CD4-positive, alpha-beta T cell treated with Interleukin-6 at 100 ng/mL for 8 hours (primary cell): ENCODE data around the gene EDEM2.
"Not testable (repeated sequence)": the region's sequence is repeated elsewhere in the genome, so short reads cannot be mapped to it uniquely, and the experiment has no call there.

Experiments used
- DNase-seq: peaks from one replicate; pipeline ENCODE4 v3.0.0-alpha.2; 2020; ENCODE audit warnings: mixed read lengths, low spot score

EDEM2 gene, protein sequence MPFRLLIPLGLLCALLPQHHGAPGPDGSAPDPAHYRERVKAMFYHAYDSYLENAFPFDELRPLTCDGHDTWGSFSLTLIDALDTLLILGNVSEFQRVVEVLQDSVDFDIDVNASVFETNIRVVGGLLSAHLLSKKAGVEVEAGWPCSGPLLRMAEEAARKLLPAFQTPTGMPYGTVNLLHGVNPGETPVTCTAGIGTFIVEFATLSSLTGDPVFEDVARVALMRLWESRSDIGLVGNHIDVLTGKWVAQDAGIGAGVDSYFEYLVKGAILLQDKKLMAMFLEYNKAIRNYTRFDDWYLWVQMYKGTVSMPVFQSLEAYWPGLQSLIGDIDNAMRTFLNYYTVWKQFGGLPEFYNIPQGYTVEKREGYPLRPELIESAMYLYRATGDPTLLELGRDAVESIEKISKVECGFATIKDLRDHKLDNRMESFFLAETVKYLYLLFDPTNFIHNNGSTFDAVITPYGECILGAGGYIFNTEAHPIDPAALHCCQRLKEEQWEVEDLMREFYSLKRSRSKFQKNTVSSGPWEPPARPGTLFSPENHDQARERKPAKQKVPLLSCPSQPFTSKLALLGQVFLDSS

DNA sequence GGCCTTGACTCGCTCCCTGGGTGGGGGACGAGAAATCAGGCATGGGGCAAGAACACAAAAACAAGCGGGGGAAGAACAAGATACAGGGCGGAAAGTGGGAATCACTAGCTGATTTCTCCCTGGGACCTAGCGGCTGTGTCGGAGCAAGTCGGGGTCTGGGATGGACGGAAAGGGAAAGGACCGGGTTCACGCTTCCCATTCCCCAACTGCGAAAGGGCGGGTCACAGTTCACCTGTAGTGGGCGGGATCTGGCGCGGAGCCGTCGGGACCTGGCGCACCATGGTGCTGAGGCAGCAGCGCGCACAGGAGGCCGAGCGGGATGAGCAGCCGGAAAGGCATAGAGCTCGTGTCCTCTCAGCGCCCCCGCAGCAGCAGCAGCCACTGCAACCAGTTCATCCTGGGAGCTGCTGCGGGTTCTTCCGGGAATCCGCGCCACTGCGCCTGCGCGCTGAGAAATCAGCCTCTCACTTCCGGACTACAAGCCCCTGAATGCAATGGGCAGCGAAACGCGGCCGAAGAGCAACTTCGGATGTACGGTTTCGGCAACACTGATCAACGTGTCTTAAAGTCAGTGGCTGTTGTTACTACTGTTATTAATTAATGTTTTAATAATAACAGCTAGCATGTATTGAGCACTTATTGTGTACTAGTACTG is at the start of gene EDEM2:
Gene EDEM2, minus strand, starts transcription at position 417 of the 655 bp plus-strand sequence. Its CDS starts 78 bp downstream, at position 339.
- peak; percentile 95 for DNase-seq

DNA sequence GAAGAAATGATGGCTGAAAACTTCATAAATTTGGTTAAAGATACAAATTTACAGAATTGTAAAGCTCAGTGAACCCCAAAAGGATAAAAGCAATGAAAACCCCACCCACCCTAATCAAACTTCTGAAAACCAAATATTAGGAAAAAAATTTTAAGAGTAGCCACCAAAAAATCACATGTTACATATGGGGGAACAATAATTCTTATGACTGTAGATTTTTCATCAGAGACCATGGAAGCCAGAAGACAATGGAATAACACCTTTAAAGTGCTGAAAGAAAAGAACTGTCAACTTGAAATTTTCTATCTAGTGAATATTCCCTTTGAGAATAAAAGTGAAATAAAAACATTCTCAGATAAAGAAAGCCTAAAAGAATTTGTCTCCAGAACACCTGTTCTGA is 49.2 kb upstream of the EDEM2 start:
- no peak for DNase-seq

DNA sequence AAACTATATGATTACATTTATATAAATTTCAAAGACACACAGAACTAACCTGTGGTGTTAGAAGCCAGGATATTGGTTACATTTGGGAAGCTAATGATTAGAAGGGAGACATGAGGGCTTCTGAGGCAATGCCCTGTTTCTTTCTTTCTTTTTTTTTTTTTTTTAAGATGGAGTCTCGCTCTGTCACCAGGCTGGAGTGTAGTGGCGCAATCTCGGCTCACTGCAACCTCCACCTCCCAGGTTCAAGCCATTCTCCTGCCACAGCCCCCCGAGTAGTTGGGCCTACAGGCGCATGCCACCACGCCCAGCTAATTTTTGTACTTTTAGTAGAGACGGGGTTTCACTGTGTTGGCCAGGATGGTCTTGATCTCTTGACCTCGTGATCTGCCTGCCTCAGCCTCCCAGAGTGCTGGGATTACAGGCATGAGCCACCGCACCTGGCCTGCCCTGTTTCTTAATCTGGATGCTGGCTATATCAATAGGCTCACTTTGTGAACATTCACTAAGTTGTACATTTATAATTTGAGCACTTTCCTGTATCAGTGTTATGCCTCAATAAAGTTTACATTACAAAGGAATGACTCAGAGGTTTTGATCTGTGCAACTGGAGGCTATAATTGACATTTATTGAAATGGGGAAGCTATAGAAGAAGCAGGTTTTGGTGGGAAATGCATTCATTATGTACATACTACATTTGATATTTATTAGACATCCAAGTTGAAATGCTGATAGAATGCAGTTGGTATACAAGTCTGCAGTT is 46.1 kb upstream of the EDEM2 start:
- DNase-seq, result not testable (repeated sequence)

DNA sequence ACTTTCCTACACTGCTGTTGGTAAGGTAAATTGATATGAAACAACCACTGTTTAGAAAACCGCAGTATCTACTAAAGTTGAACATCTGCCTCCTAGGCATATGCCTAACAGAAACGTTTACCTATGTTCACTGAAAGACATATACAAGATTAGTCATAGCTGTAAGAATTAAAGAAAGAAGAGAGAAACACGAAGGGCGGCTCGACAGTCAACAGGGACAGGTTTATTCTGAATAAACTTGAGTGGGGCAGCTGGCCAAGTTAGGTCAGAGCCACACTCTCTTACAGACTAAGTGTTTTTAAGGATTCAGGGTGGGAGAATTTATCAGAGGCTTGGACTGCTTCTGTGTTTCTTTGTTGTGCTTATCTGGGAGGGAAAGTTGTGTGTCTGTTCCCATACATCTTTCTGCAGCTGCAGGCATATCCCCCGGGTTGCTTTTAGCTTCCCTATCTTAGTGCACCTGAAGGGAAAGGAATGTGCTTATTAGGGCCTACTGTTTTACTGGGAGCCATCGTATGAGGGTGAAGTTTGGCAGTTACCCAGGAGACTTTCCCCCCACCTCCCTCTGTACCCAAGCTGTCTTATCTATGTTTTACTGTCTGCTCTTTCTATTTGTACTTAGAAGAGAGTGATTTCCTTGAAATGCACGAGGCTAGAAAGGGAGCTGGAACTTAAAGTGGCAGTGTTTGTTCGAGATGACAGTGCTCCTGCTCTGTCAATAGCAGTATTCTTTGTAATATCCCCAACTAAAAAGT is 45.2 kb upstream of the EDEM2 start:
- DNase-seq, result no peak

DNA sequence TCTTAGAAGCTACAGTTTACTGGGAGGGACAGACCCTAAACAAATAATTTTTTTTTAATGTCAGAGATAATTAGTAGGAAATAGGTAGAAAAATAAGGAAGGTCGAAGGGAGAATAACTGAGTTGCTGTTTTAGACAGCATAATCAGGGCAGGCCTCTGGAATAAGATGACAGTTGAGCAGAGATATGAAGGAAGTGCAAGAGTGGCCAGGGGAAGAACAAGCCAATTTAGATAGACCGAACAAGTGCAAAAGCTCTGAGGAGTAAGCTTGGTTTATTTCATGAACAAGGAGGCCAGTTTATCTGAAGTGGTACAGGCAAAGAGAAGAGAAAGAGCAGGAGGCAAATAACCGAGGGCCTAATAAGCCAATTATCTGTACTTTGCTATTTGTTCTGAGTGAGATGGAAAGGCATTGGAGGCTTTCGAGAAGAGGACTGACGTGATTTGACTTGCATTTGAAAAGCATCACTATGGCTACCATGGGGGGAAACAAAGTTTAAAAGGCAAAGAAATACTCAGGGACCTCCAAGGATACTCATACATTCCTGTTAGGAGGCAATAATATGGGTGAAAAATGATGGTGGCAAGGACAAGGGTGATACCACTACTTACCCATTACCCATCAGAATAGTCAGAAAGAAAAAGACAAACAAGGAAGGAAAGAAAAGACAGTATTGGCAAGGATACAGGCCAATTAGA is 44.4 kb upstream of the EDEM2 start:
- no peak for DNase-seq

DNA sequence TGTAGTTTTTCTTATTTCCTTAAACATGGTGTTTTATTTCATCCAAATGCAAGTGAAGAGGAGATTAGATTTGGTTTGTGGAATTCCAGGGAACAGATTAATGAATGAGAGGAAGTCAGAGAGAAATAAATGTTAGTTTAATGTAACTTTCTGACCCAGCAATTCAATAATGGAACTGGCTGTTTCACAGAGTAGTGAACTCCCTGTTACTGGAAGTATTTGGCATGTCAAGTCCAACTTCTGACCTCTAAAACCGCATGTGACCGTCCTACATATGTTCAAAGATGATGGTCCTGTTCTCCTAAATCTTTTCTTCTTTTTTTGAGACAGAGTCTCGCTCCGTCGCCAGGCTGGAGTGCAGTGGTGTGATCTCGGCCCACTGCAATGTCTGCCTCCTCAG is 43.4 kb upstream of the EDEM2 start:
- DNase-seq, result no peak

DNA sequence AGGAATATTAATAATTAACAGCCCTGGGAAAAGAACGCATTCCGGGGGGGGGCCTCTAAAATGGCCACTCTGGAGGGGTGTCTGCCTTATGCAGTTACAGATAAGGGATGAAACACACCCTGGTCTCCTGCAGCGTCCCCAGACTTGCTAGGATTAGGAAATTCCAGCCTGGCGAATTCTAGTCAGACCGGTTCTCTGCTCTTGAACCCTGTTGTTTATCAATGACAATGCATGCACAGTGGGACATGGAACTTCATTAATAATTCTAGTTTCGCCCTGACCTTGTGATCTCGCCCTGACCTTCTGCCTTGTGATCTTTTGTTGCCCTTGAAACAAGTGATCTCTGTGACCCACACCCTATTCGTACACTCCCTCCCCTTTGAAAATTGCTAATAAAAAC is 42.1 kb upstream of the EDEM2 start:
- DNase-seq, result not testable (repeated sequence)

DNA sequence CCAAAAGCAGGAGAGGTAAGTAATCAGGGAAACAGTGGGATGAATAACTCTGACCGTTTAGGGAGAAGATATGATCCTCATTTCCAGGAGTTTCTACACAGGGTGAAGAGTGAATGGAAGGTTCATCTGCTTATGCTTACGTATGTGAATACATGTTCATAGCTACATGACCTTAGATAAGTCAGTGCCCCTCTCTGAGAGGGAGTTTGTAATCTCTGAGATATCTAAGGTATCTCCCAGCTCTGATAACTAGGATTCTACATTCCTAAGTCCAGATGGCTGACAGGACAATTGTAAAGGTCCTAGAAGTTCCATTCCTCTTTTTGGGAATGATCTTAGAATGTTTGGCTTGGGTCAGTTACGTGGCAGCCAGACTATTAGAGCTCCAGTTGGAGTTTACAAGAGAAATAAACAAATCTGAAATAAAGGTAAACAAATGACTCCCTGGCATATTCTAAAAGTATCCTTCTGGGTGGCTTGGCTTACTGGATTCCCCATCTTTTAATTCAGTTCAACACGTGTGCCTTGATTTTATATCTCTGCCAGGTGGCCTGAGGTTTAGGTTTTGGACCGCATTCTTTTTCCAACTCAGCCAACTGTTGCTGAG is 40.6 kb upstream of the EDEM2 start:
- DNase-seq, result no peak

DNA sequence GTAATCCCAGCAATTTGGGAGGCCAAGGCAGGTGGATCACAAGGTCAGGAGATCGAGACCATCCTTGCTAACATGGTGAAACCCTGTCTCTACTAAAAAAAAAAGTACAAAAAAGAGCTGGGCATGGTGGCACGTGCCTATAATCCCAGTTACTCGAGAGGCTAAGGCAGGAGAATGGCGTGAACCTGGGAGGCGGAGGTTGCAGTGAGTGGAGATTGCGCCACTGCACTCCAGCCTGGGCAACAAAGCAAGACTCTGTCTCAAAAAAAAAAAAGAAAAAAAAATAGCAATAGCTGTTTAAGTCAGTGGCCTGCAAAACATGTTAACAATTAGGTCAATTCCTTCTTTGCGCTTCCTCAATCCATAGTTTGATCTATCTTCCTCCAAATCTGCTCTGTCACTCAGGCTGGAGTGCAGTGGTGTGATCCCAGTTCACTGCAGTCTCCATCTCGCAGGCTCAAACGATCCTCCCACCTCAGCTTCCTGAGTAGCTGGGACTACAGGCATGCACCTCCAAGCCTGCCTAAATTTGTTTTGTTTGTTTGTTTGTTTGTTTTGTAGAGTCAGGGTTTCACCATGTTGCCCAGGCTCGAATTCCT is 39.7 kb upstream of the EDEM2 start:
- not testable (repeated sequence) for DNase-seq

DNA sequence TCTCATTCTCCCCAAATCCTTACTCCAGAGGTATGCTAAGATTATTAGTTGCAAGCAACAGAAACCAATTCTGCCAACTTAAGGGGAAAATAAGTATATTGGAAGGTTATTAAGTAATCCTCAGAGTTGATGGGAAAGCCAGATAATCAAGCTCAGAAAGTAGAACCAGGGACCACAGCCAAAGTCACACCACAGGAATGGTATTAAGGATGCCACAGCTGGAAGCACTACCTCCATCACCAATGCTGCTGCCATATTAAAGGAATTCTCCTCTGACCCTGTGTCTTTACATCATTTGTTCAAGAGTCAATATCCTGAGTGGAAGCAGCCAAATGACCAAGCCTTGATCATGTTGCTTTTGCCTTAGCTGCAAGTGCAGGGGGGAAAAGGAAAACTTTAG is 34.6 kb upstream of the EDEM2 start:
- no peak for DNase-seq

DNA sequence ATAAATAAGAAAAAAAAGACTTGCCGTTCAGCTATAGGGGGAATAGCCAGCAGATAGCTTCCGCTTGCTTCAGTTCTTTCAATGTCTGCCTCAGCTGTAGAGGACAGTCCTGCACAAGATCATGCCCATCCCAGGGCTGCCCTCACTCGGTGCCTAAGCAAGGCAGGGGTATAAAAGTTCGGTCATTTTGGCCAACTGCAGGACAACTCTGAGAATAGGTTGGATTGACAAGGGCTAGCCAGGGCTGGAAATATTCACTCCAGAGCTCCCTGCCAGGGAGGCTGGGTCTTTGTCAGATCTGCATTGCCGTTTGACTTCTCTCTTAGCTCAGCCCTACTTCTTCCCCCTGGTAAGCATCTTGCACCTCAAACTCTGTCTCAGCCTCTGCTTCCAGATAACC is 33.1 kb upstream of the EDEM2 start:
- DNase-seq, result no peak

DNA sequence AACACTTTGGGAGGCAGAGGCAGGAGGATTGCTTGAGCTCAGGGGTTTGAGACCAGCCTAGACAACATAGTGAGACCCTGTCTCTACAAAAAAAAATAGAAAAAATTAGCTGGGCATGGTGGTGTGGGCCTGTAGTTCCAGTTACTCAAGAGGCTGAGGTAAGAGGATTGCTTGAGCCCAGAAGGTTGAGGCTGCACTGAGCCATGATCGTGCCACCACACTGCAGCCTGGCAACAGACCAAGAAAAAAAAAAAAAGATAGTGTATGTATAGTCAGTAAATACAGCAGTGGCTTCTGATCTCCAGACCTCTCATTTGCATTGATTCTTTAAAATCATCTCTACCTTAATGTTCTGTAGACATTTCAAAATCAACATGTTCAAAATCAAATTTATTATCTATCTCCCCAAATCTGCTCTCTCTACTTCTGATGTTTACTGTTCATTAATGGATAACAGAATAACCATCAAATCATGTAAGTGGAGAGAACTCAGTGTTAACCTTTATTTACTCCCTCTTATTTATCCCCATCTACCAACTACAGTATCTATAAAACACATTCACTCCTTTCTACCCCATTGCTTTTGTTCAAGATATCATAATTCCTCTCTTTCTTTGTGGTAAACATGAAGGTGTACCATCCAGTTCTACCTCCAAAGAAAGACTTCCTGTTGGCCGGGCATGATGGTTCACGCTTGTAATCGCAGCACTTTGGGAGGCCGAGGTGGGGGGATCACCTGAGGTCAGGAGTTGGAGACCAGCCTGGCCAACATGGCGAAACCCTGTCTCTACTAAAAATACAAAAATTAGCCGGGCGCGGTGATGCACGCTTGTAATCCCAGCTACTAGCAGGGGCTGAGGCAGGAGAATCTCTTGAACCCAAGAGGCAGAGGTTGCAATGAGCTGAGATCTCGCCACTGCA is 32.4 kb upstream of the EDEM2 start:
- no peak for DNase-seq

DNA sequence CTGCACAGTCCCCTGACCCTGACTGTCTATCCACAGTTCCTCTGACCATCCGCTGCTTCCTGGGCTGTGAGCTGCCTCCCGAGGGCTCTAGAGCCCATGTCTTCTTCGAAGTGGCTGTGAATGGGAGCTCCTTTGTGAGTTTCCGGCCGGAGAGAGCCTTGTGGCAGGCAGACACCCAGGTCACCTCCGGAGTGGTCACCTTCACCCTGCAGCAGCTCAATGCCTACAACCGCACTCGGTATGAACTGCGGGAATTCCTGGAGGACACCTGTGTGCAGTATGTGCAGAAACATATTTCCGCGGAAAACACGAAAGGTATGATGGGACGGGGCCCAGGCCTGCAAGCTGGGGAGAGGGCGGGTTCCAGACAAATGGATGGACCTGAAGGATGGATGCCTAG is 29.0 kb upstream of the EDEM2 start:
- no peak for DNase-seq

DNA sequence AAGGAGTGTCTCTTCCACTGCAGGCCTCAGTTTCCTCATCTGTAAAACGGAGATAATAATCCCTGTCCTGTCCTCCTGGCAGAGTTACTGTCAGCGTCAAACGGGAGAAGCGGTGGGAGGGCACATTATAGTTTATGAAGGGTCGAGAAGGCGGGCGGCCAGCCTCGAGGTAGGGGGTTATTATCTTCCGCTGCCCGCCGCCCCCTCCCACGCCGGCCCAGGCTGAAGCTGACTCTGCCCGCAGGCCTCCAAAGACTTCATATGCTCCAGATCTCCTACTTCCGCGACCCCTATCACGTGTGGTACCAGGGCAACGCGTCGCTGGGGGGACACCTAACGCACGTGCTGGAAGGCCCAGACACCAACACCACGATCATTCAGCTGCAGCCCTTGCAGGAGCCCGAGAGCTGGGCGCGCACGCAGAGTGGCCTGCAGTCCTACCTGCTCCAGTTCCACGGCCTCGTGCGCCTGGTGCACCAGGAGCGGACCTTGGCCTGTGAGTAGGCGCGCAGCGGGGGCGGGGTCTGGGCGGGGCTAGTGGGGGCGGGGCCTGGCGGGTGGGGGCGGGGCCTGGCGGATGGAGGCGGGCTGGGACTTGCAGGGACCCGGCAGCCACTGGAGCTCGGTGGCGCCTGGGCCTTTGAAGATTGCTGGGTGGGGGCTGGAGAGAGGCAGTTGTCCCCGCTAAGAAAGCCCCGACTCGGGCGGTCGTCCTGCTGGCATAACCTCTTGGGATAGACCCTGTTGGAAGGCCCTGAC is 27.5 kb upstream of the EDEM2 start:
- no peak for DNase-seq

DNA sequence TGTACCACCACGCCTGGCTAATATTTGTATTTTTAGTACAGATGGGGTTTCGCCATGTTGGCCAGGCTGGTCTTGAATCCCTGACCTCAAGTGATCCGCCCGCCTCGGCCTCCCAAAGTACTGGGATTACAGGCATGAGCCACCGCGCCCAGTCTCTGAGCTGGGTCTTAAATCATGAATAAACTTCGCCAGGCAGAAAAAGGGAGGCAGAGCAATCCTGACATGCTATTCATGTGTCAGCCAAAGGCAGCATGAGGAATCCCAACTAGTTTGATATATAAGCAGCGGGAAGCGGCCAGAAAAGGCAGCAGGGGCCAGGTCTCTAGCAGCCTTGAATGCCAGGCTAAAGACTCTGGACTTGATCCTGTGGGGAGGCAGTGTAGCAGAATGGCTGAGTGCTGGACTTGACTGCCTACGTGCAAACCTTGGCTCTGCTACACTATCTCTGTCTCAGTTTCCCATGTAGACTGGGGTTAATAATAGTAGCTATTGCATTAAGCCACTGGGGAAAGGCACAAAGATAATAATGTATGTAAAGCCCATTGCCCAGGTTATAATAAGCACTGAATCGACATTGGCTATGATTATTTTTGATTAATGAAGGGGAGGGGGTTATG is 26.5 kb upstream of the EDEM2 start:
- DNase-seq, result no peak

DNA sequence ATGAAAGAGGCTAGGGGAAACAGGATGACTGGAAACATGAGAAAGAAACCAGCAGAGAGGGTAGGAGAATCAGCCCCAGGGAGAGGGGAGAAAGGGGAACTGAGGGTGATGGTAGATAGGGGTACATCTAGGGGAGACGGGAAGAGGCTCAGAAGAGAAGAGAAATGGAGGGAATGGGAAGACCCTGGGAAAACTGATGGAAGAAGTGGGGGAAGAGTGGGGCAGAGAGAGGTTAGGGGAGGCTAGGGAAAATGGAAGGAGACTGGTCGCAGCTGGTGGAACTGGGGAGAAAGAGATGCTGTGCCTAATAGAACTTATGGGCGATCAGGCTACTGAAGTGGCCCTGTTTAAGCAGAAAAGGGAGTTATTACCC is 25.3 kb upstream of the EDEM2 start:
- DNase-seq, result no peak

DNA sequence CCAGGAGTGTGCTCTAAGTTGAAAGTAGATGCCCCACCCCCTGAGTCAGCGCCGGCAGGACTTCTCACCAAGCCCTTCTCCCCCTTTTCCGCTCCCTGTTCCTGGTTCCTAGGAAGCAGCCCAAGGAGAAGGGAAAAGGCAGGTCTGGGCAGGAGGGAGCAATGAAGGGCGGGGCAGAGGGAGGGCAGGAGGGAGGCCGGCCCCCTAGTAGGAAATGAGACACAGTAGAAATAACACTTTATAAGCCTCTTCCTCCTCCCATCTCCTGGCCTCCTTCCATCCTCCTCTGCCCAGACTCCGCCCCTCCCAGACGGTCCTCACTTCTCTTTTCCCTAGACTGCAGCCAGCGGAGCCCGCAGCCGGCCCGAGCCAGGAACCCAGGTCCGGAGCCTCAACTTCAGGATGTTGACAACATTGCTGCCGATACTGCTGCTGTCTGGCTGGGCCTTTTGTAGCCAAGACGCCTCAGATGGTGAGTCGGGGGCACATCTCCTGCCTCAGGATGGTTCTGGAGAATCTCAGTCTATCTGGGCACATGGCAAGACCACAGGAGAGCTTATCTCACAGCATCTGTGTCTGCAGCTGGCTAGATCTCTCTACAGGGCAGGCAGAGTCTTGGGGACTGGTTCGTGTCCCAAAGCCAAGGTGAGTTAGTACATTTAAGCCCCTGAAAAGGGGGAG is 24.8 kb upstream of the EDEM2 start, which contains the start of gene PROCR:
Gene PROCR, plus strand, starts transcription at position 320 of the 681 bp plus-strand sequence. Its CDS starts 83 bp downstream, at position 403.
- no peak for DNase-seq
